Peyer's patch (tissue), 4 donors: ENCODE results near the gene GIPR.

ENCODE experiments used
- POLR2A ChIP-seq, 2 donors: fragments of 450-650 bp; IDR thresholded peaks; one replicate each; pipeline ENCODE4 v1.5.1; 2017; ENCODE audit warnings: antibody characterized with exemption in 2 of 2, mild to moderate bottlenecking in 2 of 2, moderate library complexity in 2 of 2
- TF ChIP-seq, protein P1 (sequence below), 6 experiments: fragments of 450-650 bp in 4 of 6; fragments of 200-600 bp in 2 of 6; sonication (generic) in 1 of 6; IDR thresholded peaks; one replicate each; pipeline ENCODE4 v1.5.1; 2017 to 2019; ENCODE audit warnings: antibody characterized with exemption in 6 of 6, mild to moderate bottlenecking in 3 of 6, moderate library complexity in 1 of 6

DNA sequence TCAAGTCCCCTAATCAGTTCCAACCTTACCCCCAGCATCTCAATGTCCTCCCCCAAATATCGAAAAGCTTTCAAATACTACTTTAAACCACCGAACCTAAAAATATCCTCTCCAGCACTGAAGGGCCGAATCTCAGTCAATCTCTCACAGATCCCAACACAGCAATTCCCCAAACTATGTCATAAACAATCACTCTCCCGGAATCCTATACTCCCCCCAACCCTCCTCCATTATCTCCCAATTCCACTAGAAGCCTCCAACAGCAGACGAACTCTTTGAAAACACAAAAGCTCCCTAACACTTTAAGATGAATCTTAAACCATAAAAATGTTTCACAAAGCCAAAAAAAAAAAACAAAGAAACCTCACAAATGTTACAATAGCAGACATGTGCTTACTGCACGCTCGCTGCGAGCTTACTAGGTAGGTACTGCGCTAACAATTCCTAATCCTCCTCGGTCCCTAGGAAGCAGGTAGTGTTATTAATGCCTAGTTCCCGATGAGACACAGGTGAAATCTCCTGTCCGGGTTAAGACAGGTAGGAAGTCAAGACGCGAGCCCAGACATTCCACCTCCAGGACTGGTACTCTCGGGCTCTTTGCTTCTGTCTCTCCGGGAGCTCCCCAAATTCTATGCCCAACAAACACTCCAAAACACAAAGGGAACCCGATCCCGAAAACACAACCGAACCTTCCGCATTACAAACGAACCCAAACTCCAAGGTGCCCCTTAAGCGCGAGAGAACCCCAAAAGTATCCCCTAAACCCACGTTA is 48.5 kb downstream of the GIPR start:
- TF ChIP-seq, protein P1, sequence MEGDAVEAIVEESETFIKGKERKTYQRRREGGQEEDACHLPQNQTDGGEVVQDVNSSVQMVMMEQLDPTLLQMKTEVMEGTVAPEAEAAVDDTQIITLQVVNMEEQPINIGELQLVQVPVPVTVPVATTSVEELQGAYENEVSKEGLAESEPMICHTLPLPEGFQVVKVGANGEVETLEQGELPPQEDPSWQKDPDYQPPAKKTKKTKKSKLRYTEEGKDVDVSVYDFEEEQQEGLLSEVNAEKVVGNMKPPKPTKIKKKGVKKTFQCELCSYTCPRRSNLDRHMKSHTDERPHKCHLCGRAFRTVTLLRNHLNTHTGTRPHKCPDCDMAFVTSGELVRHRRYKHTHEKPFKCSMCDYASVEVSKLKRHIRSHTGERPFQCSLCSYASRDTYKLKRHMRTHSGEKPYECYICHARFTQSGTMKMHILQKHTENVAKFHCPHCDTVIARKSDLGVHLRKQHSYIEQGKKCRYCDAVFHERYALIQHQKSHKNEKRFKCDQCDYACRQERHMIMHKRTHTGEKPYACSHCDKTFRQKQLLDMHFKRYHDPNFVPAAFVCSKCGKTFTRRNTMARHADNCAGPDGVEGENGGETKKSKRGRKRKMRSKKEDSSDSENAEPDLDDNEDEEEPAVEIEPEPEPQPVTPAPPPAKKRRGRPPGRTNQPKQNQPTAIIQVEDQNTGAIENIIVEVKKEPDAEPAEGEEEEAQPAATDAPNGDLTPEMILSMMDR (IDR thresholded peaks at IDR 0.05) = no peak
- no peak for TF ChIP-seq POLR2A (IDR thresholded peaks at IDR 0.05)
